SK-N-SH treated with all-trans-retinoic acid at 6 μM for 48 hours (cell line): ENCODE results near the gene DDN.

Experiments used
- ATAC-seq: fragments of 200-7000 bp; cut with Tn5 transposase; 3 replicates; pipeline ENCODE4 v1.9.1; 2020; ENCODE audit warnings: mild to moderate bottlenecking, moderate library complexity
- BACH2 ChIP-seq: fragments of 250-450 bp; sonication (Bioruptor Pico); IDR thresholded peaks from 2 replicates; pipeline ENCODE4 v1.9.0; 2021; ENCODE audit warnings: mild to moderate bottlenecking, borderline replicate concordance
- CREB5 ChIP-seq: fragments of 250-450 bp; sonication (Bioruptor Pico); IDR thresholded peaks from 2 replicates; pipeline ENCODE4 v1.5.1; 2020; ENCODE audit warnings: low read depth, mild to moderate bottlenecking, moderate library complexity
- CSDC2 ChIP-seq: fragments of 250-450 bp; sonication (Bioruptor Pico); IDR thresholded peaks from 2 replicates; pipeline ENCODE4 v1.5.0; 2020; ENCODE audit warnings: mild to moderate bottlenecking, moderate library complexity
- CSRNP3 ChIP-seq: fragments of 250-450 bp; sonication (Bioruptor Pico); IDR thresholded peaks from 2 replicates; pipeline ENCODE4 v1.5.1; 2021; ENCODE audit warnings: mild to moderate bottlenecking, moderate library complexity
- GLIS3 ChIP-seq: fragments of 250-450 bp; sonication (Bioruptor Pico); IDR thresholded peaks from 2 replicates; pipeline ENCODE4 v1.5.0; 2020; ENCODE audit warnings: mild to moderate bottlenecking, moderate library complexity
- ISL1 ChIP-seq: fragments of 250-450 bp; sonication (Bioruptor Pico); IDR thresholded peaks from 2 replicates; pipeline ENCODE4 v2.1.2; 2022; ENCODE audit warnings: mild to moderate bottlenecking, moderate library complexity
- OSR1 ChIP-seq: fragments of 250-450 bp; sonication (Bioruptor Pico); IDR thresholded peaks from 2 replicates; pipeline ENCODE4 v1.8.0; 2022; ENCODE audit warnings: moderate library complexity, mild to moderate bottlenecking, inconsistent platforms
- PATZ1 ChIP-seq: fragments of 250-450 bp; sonication (Bioruptor Pico); IDR thresholded peaks from 2 replicates; pipeline ENCODE4 v1.8.0; 2020; ENCODE audit warnings: mild to moderate bottlenecking, moderate library complexity, borderline replicate concordance
- POU6F1 ChIP-seq: fragments of 250-450 bp; sonication (Bioruptor Pico); IDR thresholded peaks from 2 replicates; pipeline ENCODE4 v1.8.0; 2021; ENCODE audit warnings: low read depth, mild to moderate bottlenecking, moderate library complexity, borderline replicate concordance
- PPARA ChIP-seq: fragments of 250-450 bp; sonication (Bioruptor Pico); IDR thresholded peaks from 2 replicates; pipeline ENCODE4 v1.5.0; 2020; ENCODE audit warnings: mild to moderate bottlenecking, borderline replicate concordance
- RARB ChIP-seq: fragments of 250-450 bp; sonication (Bioruptor Pico); IDR thresholded peaks from 2 replicates; pipeline ENCODE4 v1.8.0; 2021; ENCODE audit warnings: mild to moderate bottlenecking, moderate library complexity
- SNAI2 ChIP-seq: fragments of 250-450 bp; sonication (Bioruptor Pico); IDR thresholded peaks from 2 replicates; pipeline ENCODE4 v1.5.0; 2020; ENCODE audit warnings: mild to moderate bottlenecking, moderate library complexity
- TCF4 ChIP-seq: fragments of 250-450 bp; sonication (Bioruptor Pico); IDR thresholded peaks from 2 replicates; pipeline ENCODE4 v1.8.0; 2021; ENCODE audit warnings: mild to moderate bottlenecking, moderate library complexity, borderline replicate concordance
- TOX ChIP-seq: fragments of 250-450 bp; sonication (Bioruptor Pico); IDR thresholded peaks from 2 replicates; pipeline ENCODE4 v1.8.0; 2021; ENCODE audit warnings: mild to moderate bottlenecking, moderate library complexity, borderline replicate concordance
- ZC3H10 ChIP-seq: fragments of 250-450 bp; sonication (Bioruptor Pico); IDR thresholded peaks from 2 replicates; pipeline ENCODE4 v1.5.1; 2021; ENCODE audit warnings: mild to moderate bottlenecking, moderate library complexity
- ZFP3 ChIP-seq: fragments of 250-450 bp; sonication (Bioruptor Pico); IDR thresholded peaks from 2 replicates; pipeline ENCODE4 v1.5.0; 2020; ENCODE audit warnings: mild to moderate bottlenecking, moderate library complexity
- ZFP30 ChIP-seq: fragments of 450-650 bp; formaldehyde crosslinking; IDR thresholded peaks from 2 replicates; pipeline ENCODE4 v1.5.0; 2022; ENCODE audit warnings: mild to moderate bottlenecking, moderate library complexity
- ZNF565 ChIP-seq: fragments of 450-650 bp; formaldehyde crosslinking; conservative IDR thresholded peaks from 2 replicates; pipeline ENCODE4 v1.5.0; 2020; ENCODE audit warnings: low read depth, mild to moderate bottlenecking, moderate library complexity
- ZNF70 ChIP-seq: fragments of 450-650 bp; formaldehyde crosslinking; IDR thresholded peaks from 2 replicates; pipeline ENCODE4 v1.5.0; 2020; ENCODE audit warnings: mild to moderate bottlenecking, moderate library complexity
- ZNF8 ChIP-seq: fragments of 450-650 bp; formaldehyde crosslinking; IDR thresholded peaks from 2 replicates; pipeline ENCODE4 v1.5.0; 2020; ENCODE audit warnings: mild to moderate bottlenecking, moderate library complexity

Gene DDN

GRCh38 chr12:49043856-49044258 is 44.7 kb upstream of the DDN start:
- peak; percentile 75 for ATAC-seq
- no peak for TF ChIP-seq BACH2
- no peak for TF ChIP-seq PATZ1 (CRISPR knock-in tag)
- no peak for TF ChIP-seq SNAI2 (CRISPR knock-in tag)
- no peak for TF ChIP-seq ZC3H10
- no peak for TF ChIP-seq ISL1 (CRISPR knock-in tag)
- TF ChIP-seq CREB5 = no peak
- TF ChIP-seq OSR1 (CRISPR knock-in tag) = no peak
- no peak for TF ChIP-seq TCF4 (CRISPR knock-in tag)

- no peak for ATAC-seq
- no peak for TF ChIP-seq ZNF8 (CRISPR knock-in tag)
- TF ChIP-seq CREB5 = no peak
- TF ChIP-seq CSDC2 (CRISPR knock-in tag) = no peak
- TF ChIP-seq TOX (CRISPR knock-in tag) = no peak
- TF ChIP-seq ZNF565 = no peak
- TF ChIP-seq ZFP30 (CRISPR knock-in tag) = no peak
- no peak for TF ChIP-seq RARB (CRISPR knock-in tag)
- no peak for TF ChIP-seq OSR1 (CRISPR knock-in tag)
- no peak for TF ChIP-seq ZFP3 (CRISPR knock-in tag)
- TF ChIP-seq ZC3H10 = no peak
- no peak for TF ChIP-seq CSRNP3 (CRISPR knock-in tag)
- no peak for TF ChIP-seq ISL1 (CRISPR knock-in tag)
- no peak for TF ChIP-seq SNAI2 (CRISPR knock-in tag)
- no peak for TF ChIP-seq PPARA (CRISPR knock-in tag)
- no peak for TF ChIP-seq POU6F1
- TF ChIP-seq GLIS3 (CRISPR knock-in tag) = no peak
- TF ChIP-seq PATZ1 (CRISPR knock-in tag) = no peak
- TF ChIP-seq ZNF70 = no peak
- TF ChIP-seq TCF4 (CRISPR knock-in tag) = no peak
Observed at GRCh38 chr12:49043241-49043640, 44.1 kb upstream of the DDN start.

GRCh38 chr12:49041881-49042484 is 42.8 kb upstream of the DDN start:
- no peak for ATAC-seq
- TF ChIP-seq TOX (CRISPR knock-in tag) (no peak), CREB5 (no peak), ZNF70 (no peak)
